Measurements from ENCODE around the gene IRF5.
"Not testable (repeated sequence)": the region's sequence is repeated elsewhere in the genome, so short reads cannot be mapped to it uniquely, and the experiment has no call there.

The IRF5 gene

DNA sequence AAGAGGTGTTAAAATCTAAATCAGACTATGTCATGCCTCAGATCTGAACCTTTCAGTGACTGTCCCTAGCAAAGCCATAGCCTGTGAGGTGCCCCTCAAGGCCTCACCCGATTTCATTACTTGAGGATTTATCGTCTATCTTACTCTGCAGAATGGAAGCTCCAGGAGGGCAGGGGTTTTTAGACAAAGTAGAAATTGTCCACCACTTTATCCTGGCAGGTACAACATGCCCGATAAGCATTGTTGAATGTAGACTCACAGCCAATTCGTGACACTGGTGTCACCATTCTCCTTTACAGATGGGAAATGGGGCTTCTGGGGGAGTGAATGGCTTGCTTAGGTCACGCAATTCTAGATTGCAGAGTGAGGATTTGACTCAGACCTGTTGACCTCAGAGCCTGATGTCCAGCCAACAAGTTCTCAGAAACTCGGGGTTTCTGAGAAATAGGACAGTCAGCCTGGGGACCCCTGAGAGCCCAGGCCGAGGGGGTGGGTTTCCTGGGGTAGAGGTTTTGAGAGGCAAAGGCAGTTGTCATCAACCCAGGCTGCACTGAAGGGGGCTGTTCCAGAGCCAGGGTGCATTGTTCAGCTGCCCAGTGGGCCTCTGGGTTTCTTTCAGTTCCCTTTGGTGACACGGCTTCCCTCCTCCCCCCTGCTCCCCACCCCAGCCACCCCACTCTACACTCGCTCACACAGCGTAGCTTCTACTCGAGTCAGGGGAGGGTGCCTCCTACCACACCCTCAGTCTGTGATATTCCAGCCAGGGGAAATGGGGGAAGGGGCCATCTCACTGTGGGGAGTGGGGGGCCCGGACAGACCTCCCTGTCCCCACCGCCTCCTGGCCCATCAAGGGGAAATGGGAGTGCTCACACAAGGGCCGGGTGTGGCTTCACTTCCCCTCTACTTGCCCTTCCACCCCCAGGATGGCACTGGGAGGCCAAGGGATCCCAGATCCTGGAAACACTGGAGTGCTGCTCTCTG lies 3.1 kb upstream of the IRF5 start:
- H3K27ac ChIP-seq: peak overlapping the region in 9 of 21 experiments; percentile 9 to 67 (median 42)
- H3K4me3 ChIP-seq: no peak overlapping the region

- Histone ChIP-seq H3K4me3 (no peak overlapping the region), H3K27ac (peak overlapping the region in 9 of 21 experiments; percentile 9 to 67 (median 32))
These were observed 2.4 kb upstream of the IRF5 start for GRCh38 chr7:128935342-128935730.

- Histone ChIP-seq H3K4me3 (no peak overlapping the region), H3K27ac (peak overlapping the region in 1 of 21 experiments; percentile 84)
These were observed 929 bp upstream of the IRF5 start for GRCh38 chr7:128936798-128937197.

DNA sequence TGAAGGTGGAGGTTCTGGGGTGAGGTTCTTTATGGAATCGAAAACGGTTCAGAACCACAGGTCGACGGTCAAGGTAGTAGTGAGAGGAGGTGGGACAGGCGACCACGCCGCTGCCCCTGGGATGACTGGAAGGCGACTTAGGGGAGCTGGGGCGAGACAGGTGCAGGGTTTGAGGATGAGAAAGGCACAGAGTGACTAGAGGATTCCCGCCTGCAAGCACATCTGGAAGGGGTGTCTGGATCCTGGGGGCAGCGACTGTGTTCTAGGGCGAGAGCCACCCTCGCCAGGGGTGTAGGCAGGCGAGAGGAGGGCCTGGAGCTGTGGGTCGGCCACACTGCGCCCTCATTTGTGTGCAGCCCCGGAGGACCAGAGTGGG lies 468 bp upstream of the IRF5 start:
- H3K4me3 ChIP-seq: peak overlapping the region; percentile 50 to 72 (median 65)
- H3K27ac ChIP-seq: peak overlapping the region in 19 of 21 experiments; percentile 1 to 90 (median 81)

GRCh38 chr7:128938544-128939074 lies 882 bp downstream of the IRF5 start:
- Histone ChIP-seq H3K4me3 (peak overlapping the region; percentile 50 to 72 (median 65)), H3K27ac (peak overlapping the region in 20 of 21 experiments; percentile 20 to 90 (median 82))

- Histone ChIP-seq H3K4me3 (peak overlapping the region; percentile 50 to 72 (median 65)), H3K27ac (peak overlapping the region in 19 of 21 experiments; percentile 20 to 90 (median 82))
These were observed 1.5 kb downstream of the IRF5 start for GRCh38 chr7:128939075-128939860.

GRCh38 chr7:128939861-128940410 lies 2.2 kb downstream of the IRF5 start:
- Histone ChIP-seq H3K27ac (peak overlapping the region in 15 of 21 experiments; percentile 25 to 90 (median 84)), H3K4me3 (peak overlapping the region in 5 of 7 experiments; percentile 7 to 72 (median 65))

DNA sequence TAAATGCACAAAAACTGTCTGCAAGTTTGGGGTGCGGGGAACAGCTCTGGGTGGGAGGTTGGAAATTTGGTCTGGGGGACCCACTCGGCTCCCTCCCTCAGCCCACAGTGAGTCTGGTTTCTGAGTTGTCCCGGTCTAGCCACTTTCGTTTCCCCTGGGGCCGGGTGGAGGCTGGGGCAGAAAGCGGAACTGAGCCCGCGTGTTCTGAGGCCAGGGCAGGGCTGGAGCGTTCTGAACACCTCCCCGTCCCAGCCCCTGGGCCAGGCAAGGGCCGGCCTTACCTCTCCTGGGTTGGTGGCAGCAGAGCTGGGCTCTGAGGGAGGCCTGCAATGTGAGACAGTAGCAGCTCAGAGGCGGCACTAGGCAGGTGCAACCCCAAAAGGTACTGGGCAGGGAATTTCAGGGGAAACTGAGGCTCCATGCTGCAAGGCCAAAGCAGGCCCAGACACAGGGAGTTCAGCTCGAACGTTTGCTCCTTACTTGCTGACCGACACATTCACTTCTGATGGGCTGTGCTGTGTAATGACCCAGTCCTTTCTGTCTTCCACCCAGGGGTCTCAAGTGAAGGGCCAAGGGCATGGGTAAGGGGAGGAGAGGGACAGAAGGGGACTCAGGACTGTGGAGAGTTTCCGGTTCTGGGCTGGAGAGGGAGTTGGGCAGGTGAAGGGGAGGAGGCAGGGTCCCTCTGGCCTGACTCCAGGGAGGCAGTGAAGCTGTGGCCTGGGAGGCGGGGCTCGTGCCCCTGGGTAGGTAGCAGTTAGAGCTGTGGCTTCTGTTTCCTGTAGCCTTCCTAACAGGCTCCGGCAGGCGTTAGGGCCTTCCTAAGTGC lies 3.0 kb downstream of the IRF5 start:
- Histone ChIP-seq H3K27ac (peak overlapping the region in 15 of 21 experiments; percentile 9 to 90 (median 83)), H3K4me3 (peak overlapping the region in 5 of 7 experiments; percentile 7 to 72 (median 65))

- peak overlapping the region in 8 of 21 experiments; percentile 81 to 90 (median 85) for H3K27ac ChIP-seq
- peak overlapping the region in 1 of 7 experiments; percentile 65 for H3K4me3 ChIP-seq
These were observed 3.7 kb downstream of the IRF5 start for GRCh38 chr7:128941323-128941890.

DNA sequence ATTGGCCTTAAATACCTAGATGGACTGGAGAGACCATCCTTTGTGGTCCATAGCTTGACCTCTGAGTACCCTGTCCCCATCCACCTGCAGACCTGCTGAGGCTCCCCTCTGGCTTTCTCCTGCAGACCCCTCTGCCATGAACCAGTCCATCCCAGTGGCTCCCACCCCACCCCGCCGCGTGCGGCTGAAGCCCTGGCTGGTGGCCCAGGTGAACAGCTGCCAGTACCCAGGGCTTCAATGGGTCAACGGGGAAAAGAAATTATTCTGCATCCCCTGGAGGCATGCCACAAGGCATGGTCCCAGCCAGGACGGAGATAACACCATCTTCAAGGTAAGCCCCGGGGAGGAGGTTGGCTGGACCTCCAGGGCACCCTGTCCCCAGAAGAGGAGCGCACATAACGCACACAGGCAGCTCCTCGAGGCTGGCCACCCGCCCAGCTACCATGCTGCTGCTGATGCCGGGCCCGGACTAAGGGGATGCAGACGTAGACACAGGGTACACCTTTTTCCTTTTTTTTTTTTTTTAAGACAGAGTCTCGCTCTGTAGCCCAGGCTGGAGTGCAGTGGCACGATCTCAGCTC lies 4.3 kb downstream of the IRF5 start:
- Histone ChIP-seq H3K4me3 (no peak overlapping the region), H3K27ac (peak overlapping the region in 2 of 21 experiments; percentile 86 to 90)

DNA sequence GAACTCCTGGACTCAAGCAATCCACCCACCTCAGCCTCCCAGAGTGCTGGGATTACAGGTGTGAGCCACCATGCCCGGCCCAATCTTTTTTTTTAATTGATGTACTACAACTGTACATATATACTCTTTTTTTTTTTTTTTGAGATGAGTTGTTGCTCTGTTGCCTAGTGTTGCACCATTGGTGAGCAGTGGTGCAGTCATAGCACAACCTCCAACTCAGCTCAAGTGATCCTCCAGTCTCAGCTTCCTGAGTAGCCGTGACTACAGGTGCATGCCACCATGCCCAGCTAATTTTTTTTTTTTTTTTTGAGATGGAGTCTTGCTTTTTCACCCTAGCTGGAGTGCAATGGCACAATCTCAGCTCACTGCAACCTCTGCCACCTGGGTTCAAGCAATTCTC lies 5.5 kb downstream of the IRF5 start:
- H3K4me3 ChIP-seq, H3K27ac ChIP-seq: not testable (repeated sequence)

GRCh38 chr7:128944487-128945236 lies 6.9 kb downstream of the IRF5 start:
- no peak overlapping the region for H3K27ac ChIP-seq
- H3K4me3 ChIP-seq: no peak overlapping the region

- no peak overlapping the region for H3K27ac ChIP-seq
These were observed 8.1 kb downstream of the IRF5 start for GRCh38 chr7:128945668-128946366.

GRCh38 chr7:128946936-128947830 lies 9.5 kb downstream of the IRF5 start:
- Histone ChIP-seq H3K4me3 (no peak overlapping the region), H3K27ac (no peak overlapping the region)

More at GRCh38 chr7:128945668-128946366, 8.1 kb downstream of the IRF5 start:
- H3K4me3 ChIP-seq: no peak overlapping the region

DNA sequence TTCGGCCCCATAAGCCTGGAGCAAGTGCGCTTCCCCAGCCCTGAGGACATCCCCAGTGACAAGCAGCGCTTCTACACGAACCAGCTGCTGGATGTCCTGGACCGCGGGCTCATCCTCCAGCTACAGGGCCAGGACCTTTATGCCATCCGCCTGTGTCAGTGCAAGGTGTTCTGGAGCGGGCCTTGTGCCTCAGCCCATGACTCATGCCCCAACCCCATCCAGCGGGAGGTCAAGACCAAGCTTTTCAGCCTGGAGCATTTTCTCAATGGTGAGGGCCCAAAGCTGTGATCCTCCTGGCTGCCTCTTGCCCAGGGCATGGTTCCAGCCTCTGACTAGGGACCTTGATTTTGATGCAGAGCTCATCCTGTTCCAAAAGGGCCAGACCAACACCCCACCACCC lies 10.1 kb downstream of the IRF5 start:
- H3K27ac ChIP-seq: no peak overlapping the region

More for the DNA sequence above, 10.1 kb downstream of the IRF5 start:
- no peak overlapping the region for H3K4me3 ChIP-seq
